HG03135 (cell line): ENCODE results near the gene FBXW8.

Experiments
- ATAC-seq: cut with Tn5 transposase; IDR thresholded peaks from one replicate; pipeline ENCODE4 v1.9.1; 2021; ENCODE audit warnings: mild to moderate bottlenecking, moderate library complexity; ENCODE audit not compliant: unreplicated experiment

The FBXW8 gene

DNA sequence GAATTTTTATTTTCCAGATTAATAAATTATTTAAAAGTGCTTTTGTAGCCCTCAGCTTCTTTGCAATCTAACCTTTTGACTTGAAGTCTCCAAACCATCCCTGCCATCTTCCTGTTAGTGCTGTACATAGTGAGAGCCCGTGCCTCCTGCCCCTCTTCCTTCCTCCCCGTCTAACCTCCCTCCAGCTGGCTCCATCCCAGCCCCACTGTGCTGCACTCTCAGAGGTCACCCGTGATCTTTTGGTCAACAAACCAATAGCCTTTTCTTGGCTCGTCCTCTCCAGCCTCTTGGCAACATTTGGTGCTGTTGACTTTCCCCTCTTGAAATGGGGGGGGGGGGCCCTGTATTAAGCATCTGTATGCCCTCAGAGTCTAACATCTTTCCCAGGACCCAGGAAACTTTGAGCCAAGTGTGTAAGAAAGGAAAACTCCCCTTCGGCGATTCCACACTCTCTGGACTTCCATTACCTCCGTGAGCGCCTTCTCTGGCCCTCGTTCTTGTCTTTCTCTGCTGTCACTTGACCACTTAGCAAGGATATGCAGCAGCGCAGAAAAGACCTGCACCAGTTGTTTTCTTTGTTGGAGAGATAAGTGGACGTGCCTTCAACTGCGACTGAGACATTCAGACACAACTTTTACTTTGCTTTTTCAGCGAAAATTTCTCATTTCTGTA lies 44.1 kb downstream of the FBXW8 start:
- no peak for ATAC-seq

DNA sequence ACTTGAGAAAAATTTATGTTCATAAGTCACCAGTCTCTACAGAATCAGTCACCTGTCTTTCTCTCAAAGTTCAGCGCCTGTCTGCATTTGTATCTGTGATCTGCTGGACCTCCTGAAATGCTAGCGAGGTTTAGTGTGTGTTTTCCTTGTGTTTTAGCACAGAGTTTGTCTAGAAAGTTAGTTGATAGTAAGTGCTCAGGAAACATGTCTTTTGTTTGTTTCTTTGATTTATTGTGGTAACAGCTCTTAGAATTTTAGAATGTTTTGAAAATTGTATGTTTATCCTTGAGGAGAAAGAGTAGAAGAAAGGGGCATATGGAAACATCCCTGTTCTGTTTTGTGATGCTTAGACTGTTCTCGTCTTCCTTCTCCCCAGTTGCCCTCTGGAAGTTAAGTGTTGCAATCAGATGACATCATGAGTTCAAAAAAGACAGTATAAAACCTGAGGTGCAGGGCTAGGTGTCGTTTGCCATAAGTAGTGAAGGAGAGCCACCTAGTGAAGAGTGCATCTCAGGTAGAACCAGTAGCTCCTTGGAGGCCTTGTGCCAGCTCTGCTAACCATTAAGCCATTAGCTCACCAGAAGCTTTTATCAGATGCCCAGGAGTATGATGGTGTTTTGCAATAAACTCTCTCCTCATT lies 44.8 kb downstream of the FBXW8 start:
- no peak for ATAC-seq

DNA sequence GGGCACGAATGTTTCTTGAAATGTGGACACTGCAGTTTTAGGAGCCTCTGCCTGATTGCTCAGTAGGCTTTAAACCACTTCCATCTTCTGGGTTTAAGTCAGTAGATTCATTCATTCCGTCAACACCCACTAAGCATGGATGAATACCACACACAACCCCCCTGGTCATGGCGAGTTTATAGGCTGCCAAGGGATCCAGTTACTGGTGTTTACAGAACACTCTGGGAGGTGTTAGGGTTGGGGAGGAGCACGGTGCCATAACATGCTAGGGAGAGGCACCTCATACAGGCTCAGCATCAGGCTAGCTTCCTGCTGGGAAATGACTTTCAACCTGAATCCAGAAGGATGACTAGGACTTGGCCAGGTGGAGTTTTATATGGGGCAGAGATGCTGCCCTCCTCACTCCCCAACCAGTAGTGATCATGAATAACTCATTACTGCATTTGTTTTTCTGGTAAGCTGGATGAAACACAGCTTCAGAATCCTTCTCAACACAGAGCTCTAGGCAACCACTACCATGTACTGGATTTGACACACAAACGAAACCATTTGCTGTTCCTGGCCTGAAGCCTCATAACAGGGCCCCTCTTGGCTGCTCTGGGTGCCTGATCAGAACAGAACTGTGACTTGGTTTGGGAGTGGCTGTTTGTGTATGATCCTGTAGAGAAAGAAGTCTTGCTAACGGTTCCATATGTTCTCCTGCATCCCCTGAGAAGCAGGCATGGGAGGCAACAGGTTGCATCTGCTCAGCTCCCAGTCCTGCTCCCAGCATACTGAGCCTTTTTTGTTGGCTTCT lies 47.9 kb downstream of the FBXW8 start:
- ATAC-seq, result no peak

DNA sequence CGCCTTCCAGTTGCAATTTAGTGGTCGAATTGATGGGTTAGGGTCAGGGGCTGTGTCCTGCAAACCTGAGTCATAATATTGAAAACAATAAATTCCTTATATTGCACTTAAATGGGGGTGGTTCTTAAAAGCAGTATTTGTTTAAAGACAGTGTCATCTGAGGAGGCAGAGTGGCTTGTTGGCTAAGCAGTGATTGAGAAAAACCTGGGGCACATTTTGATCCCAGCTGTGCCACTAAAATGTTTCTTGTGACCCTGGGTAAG lies 48.4 kb downstream of the FBXW8 start:
- no peak for ATAC-seq

DNA sequence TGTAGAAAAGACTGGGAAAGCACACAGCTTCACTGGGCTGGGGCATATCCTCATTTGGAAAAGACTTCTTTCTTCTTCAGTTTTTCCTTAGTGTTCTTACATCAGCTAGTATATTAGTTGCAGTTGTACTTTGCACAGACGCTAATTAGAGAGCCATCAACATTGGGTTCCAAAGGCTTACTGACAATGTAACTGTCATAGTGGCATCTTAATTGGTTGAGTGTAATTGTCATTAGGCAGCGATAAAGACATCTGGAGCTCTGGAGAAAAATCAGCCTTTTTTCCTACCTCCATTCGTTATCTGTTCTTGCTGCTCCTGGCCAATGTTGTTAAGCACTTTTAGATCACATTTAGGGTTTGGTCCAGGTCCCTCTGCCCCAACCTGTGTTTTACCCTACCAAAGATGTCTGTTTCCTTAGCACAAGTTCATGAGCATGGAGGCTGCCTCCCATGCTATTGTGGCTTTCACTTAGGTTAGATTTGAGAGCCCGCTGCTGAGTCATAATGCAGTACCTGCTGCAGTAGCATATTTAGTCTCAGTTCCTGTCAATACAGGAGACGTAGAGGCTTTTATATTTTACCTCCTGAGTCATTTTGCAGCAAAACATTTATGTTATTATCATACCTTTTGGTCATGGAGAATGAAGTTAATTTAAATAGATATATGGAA lies 49.2 kb downstream of the FBXW8 start:
- ATAC-seq, result peak; percentile 95

DNA sequence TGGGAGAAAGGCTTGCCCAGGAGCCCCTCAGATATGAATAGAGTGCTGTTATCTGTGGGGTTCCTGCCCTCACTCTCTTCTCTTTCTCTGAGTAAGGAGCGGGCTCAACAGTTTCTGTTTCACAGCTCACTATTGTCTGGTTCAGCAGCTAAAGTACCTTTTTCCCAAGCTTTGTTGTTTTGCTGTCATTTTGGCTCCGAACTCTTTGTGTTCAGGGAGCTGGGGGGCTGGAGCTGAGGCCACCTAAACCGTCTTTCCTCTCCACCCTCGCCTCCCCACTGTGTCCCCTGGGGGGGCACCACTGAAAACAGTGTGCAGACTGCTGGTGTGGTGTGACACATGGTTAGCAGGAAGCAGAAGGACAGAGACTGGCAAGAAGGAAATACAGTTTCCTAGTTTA lies 51.4 kb downstream of the FBXW8 start:
- ATAC-seq, result no peak

DNA sequence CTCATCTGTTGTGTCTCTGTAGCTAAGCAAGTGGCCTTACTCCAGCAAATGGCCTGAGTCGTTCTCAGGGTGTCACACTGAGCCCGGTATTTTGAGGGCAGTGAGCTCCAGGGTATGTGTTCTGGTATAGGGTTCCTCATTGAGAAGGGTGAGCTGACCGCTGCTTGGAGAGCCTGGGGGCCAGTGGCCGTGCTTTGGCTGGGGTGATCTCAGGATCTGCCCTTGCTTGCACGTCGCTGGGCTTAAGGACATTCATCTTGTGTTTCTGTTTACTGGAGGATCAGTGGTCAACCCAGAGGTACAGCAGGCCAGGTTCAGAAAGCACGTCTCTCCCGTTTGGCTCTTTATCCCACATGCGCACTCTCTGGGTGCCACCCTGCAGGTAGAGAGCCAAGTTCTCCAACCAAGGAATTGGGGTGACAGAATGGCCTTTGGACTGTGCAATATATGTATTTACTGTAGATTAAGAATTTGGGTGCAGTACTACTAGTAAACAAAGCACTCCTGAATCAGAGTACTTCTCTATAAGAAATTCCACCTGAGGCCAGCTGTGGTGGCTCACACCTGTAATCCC lies 52.1 kb downstream of the FBXW8 start:
- no peak for ATAC-seq

DNA sequence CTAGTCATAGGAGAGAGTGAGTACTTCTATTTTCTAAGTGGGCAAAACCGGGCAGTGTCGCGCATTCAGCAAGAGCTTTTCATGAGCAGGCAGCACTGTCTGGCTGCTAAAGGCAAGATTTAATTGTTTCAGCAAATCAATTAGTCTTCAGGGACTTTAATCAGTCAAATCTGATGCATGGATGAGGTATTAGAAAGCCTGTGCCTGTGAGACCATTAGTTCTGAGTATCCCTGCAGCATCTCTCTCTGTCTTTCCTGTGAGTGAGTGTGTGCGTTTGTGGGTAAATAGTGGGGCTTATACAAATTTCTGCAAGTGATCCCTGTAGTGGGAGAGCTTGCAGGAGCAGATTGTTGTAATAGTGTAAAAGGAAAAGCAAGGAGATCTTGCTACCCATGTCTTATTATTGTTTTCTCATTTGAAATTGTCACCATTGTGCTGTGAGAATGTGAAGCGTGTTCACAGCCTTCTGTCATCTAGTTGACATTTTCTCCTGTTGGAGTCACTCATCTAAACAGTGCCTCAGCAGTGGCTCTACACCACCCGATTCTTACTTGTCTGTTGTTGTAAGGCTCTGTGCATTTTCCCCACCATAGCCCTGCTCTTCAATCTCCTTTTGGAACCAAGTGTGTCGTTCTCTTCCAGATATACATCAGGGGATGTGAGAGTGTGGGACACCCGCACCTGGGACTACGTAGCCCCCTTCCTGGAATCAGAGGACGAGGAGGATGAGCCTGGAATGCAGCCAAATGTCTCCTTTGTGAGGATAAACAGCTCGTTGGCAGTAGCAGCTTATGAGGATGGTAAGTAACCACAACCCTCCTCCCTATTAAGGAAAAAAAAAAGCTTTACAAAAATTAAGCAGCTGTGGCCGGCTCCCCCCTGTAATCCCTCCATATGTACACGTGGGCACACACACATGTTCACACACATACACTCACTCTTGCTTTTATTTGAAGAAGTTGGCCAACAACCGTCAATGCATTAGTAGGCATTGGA lies 53.6 kb downstream of the FBXW8 start:
- no peak for ATAC-seq

DNA sequence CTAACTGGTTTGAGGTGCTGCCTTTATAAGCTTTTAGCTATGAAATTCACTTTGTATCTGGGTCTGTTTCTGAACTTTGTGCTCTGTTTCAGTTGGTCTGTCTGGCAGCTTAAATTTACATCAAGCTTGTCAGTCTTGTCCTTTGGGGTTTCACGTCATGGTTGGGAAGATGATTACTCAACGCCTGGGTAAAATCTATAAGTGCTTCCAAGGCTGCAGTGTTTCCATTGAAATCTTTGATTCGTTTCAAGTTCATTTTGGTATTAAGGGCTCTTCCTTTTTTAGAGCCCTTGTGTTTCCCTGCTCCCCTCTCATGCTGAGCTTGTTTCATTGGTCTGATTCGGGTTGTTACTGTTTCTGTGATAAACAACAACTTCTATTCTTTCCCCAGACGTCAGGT lies 58.2 kb downstream of the FBXW8 start:
- no peak for ATAC-seq

DNA sequence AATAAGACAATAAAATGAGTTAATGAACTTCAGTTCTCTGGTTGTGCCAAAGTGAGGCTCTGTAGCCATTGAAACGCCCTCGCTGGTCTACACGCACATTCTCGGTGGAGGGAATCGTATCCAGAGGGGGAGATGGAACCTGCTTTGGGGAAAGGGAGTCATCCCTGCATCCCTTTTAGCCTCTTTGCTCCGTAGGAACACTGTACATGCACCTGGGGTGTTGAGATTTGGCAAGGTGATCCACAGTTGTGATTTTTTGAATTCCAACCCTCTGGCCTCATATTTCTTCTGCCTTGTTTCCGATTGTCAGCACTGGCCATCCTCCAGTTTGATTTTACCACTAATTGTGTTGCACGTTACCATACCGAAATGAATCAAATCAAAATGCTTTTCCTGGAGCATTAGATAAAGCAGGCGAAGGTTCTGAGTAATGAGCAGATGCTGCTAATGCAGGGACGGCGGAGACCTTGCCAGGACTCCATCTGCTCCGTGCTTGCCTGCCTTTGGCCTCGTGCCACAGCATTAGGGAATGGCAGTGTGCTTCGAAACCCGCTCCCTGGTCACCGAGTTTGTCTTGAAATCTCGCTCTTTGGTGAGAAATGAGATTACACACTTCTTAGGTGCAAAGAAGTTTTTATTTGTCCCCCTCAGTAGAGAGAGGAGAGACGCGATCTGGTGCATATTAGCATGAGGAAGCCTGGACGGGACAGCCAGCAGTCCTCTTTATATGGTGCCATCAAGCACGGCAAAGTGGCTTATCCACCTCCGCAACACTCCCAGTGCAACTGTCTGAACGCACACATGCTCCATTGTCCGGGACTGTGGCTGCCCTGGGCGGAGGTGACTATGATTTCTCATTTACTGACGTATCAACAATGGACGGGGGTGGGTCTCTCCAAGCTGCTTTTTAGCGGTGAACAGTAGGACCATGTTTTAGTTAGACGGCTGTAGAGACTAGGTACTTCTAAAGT lies 59.1 kb downstream of the FBXW8 start:
- no peak for ATAC-seq

DNA sequence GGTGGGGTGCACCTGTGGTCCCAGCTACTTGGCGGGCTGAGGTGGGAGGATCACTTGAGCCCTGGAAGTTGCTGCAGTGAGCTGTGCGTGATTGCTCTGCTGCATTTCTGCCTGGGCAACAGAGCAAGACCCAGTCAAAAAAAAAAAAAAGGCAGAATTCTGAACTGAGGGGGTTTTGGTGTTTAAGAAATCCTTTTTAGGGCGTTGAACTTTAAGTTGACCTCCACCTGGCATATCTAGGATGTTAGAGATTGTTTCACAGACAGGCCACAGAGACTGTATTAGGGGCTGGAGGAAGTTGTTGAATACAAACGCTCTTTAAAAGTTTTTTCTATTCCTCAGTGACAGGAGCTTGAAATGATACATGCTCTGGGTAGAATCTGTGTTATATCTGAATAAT lies 60.5 kb downstream of the FBXW8 start:
- ATAC-seq, result no peak

DNA sequence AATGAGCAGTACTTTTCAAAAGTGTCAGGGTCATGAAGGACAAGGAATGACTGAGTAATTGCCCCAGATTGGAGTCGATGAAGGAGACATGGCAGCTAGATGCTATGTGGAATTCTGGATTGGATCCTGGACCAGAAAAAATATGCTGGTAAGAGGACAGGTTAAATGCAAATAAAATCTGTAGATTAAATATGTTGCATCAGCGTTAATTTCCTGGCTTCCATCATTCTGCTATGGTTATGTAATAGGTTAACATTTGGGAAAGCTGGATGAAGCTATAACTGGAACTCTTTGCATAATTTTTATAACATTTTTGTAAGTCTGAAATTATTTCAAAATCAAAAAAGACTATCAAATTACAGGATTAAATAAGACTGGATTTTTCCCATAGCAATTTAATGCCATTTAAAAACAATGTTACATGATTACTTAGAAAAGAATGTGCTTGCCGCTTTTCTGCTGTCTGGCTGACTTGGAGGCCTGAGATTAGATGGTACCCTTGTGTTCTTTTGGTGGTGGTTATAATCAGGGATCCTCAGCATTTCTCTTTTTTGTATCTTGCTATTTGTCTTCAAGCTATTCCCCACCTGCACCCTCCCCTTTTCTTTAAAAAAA lies 65.1 kb downstream of the FBXW8 start:
- ATAC-seq, result no peak

DNA sequence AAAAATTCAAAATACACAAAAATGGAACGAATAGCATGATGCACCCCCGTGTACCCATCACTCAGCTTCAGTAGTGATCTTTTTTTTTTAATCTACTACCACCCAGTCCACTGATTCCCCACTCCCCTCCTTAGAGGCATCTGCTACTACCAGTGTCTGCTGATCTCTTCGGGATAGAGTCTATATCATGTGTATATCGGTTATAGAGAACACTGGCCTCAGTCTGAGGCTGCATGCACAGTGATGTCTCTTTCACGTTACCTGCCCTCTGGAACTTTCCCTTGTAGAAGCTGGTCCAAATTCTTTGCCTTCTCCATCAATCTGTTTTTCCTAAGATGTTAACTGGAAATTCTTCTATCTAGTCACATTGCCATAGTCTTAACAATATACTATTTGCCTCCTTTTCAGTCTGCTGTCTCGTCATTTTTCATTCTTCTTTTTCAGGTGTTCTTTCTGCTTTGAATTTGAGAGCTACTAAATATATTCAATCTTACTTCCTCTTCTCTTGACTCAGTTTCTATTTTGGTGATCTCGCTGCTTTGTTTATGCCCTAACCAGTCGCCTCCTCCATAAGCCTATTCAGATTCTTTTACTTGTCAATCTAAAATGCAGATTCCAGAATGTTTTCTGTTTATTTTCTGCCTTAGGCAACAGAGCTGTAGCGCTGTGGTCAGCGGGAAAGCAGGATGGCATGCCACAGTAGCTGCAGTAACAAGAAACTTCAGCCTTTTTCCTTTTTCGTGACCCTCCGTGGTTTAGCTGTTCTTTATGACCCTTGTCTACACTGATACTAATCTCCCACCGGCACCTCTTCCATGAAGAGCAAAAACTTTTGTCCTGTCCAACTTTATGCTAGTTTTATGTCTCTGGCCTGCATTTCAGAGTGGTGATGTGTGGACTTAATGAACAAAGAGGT lies 67.0 kb downstream of the FBXW8 start:
- no peak for ATAC-seq

DNA sequence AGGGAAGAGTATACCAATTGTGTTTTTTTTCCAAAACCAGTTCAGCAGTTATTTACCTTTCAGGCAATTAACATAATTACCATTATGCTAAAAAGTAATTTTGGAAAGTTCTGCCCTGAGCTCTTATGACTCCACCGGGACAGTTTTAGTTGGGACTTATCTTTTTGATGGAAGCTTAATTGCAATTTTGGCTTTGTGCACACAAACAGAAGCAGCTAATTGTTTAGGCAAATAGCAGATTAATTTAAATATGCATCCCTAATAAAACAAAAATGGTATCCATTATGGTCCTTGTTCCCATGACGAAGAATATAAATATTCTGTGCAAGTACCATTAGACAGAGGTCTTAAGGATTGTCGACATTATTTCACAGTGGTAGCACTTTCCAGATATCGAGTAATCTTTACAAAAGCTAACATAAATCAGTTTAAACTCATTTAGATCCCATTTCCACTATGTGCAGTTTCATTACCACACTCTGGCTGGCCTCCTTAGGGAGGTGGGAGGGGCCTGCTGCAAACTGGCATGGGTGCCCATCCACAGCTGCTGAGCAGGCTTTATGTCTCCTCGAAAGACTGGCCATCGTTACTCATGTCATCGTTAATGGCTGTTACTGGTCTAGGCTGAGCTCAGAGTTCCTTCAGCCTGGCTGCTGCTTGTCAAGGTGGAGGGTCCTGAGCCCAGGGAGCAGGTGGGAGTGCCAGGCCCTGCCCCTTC lies 68.2 kb downstream of the FBXW8 start:
- ATAC-seq, result no peak

DNA sequence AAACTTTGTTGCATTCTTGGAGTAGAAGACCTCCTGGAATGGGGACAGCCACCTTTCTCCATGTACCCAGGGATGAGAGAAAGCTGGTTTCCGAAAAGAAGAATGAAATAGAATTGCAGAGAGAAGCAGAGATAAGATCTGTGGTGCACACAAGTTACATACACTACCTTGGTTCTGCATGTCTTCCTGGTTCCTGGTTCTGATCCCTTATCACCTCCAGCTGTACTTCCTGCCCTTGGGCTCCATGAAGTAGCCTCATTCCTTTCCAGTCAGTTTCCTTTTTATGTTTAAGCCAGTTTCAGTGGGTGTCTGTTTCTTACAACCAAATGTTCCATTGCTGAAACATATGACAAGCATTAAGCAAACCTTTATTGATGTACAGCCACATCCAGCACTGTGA lies 69.3 kb downstream of the FBXW8 start:
- ATAC-seq, result no peak

DNA sequence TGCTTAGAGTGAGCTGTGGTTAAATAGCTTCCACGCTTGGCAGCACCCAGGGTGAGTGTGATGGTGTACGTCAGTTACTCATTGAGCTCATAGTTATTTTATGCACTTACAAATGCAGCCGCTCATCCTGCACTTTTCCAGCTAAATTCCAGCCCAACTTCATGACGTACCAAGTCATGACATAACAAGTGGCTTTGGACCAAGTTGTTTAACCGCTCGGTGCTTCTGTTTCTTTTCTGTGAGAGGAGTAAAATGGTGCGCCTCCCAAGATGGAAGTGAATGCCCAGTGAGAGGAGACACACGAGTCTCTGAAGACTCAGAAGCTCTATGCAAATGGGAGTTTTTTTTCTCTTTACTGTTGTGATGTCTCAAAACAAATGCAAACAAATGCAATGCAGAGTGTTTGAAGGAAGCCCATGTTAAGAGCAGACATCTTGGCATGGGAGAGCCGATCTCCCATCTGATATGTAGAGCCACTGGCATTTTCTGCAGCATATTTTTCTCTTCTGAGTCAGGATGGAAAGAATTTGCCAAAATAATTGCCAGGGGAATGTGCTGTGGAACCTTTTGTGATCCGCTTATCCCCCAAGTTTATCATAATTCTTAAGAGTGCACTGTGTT lies 72.2 kb downstream of the FBXW8 start:
- no peak for ATAC-seq

DNA sequence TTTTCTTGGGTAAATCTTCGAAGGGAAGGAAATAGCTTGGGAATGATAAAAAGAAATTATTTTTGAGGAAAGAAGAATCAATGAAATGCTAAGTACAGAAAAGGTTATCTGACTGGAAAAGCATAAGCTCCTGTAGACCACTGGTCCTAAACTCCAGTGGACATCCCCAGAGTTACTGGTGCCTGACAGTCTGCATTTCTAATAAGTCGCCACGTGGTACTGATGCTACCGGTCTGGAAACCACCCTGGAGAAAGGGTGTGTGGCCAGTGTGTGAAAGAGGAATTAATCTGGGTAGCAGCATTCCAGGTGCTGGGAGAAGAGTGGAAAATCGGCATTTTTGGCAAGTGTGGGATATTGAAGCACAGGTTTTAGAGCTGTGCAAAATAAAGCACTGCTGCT lies 73.3 kb downstream of the FBXW8 start:
- no peak for ATAC-seq
